Effector memory CD4-positive, alpha-beta T cell (primary cell): ENCODE measurements around the gene NALF2.
A peak's percentile ranks its signal among the peaks of the same experiment; 100 is the strongest.

Experiments
- DNase-seq, 3 donors: peaks; one replicate each; pipeline ENCODE4 v3.0.0-alpha.2; 2020
- H3K27ac ChIP-seq: 2 replicates; pipeline ENCODE4 v1.7.0; 2013; ENCODE audit warnings: mild to moderate bottlenecking, low read length, moderate library complexity; ENCODE audit not compliant: insufficient read depth, poor library complexity, severe bottlenecking
- H3K27me3 ChIP-seq: replicated peaks from 2 replicates; pipeline ENCODE4 v1.7.0; 2013; ENCODE audit warnings: mild to moderate bottlenecking, low read length; ENCODE audit not compliant: insufficient read depth, control insufficient read depth, poor library complexity, severe bottlenecking
- H3K36me3 ChIP-seq: 2 replicates; pipeline ENCODE4 v1.7.0; 2013; ENCODE audit warnings: mild to moderate bottlenecking, low read length, moderate library complexity; ENCODE audit not compliant: control insufficient read depth, insufficient read depth
- H3K4me1 ChIP-seq: 2 replicates; pipeline ENCODE4 v1.7.0; 2013; ENCODE audit warnings: low read length, mild to moderate bottlenecking; ENCODE audit not compliant: control insufficient read depth, insufficient read depth, poor library complexity, severe bottlenecking
- H3K4me3 ChIP-seq: 2 replicates; pipeline ENCODE4 v1.7.0; 2013; ENCODE audit warnings: low read length, low read depth, mild to moderate bottlenecking; ENCODE audit not compliant: insufficient read depth, poor library complexity, severe bottlenecking
- H3K9me3 ChIP-seq: 2 replicates; pipeline ENCODE4 v1.7.0; 2013; ENCODE audit warnings: mild to moderate bottlenecking, low read length, moderate library complexity; ENCODE audit not compliant: control insufficient read depth
- total RNA-seq, 3 donors: gene quantifications; one replicate each; lab custom pipeline; 2026; lab: John Stamatoyannopoulos, UW

NALF2 gene
- 0 to 0.19 (median 0) reads per million in 3 donors for total RNA-seq

- no peak for DNase-seq
- Histone ChIP-seq H3K27ac (no peak within 1 kb of the TSS), H3K9me3 (no peaks in the 10 kb centered on the region), H3K4me3 (peak within 1 kb of the TSS; percentile 40), H3K4me1 (peaks cover 4% of the 10 kb centered on the region), H3K36me3 (no peaks in the 10 kb centered on the region), H3K27me3 (no peaks in the 10 kb centered on the region)
Observed at GRCh38 chrX:69503782-69504625, at the start of gene NALF2. TSS of gene NALF2 (plus strand) at chrX:69504326. CDS start at chrX:69505283, 957 bp downstream.

GRCh38 chrX:69457756-69458155 lies 46.4 kb upstream of the NALF2 start:
- Histone ChIP-seq H3K27ac (no peak overlapping the region), H3K27me3 (no peaks in the 10 kb centered on the region), H3K4me1 (no peaks in the 10 kb centered on the region), H3K36me3 (no peaks in the 10 kb centered on the region), H3K4me3 (no peak overlapping the region), H3K9me3 (no peaks in the 10 kb centered on the region)
- no peak for DNase-seq

- no peak for DNase-seq
- no peaks in the 10 kb centered on the region for H3K9me3 ChIP-seq
- no peak overlapping the region for H3K4me3 ChIP-seq
- no peaks in the 10 kb centered on the region for H3K36me3 ChIP-seq
- H3K27me3 ChIP-seq, result no peaks in the 10 kb centered on the region
- no peaks in the 10 kb centered on the region for H3K4me1 ChIP-seq
- no peak overlapping the region for H3K27ac ChIP-seq
Observed at GRCh38 chrX:69466546-69466945, 37.6 kb upstream of the NALF2 start.

GRCh38 chrX:69469975-69470374 lies 34.2 kb upstream of the NALF2 start:
- H3K9me3 ChIP-seq, result no peaks in the 10 kb centered on the region
- no peak for DNase-seq

GRCh38 chrX:69489625-69490024 lies 14.5 kb upstream of the NALF2 start:
- Histone ChIP-seq H3K27ac (no peak overlapping the region), H3K36me3 (no peaks in the 10 kb centered on the region), H3K4me3 (no peak overlapping the region), H3K9me3 (no peaks in the 10 kb centered on the region), H3K4me1 (no peaks in the 10 kb centered on the region), H3K27me3 (no peaks in the 10 kb centered on the region)
- no peak for DNase-seq

More at GRCh38 chrX:69469975-69470374, 34.2 kb upstream of the NALF2 start:
- Histone ChIP-seq H3K27ac (no peak overlapping the region), H3K4me3 (no peak overlapping the region), H3K4me1 (no peaks in the 10 kb centered on the region), H3K27me3 (no peaks in the 10 kb centered on the region), H3K36me3 (no peaks in the 10 kb centered on the region)

GRCh38 chrX:69493193-69493592 lies 10.9 kb upstream of the NALF2 start:
- no peaks in the 10 kb centered on the region for H3K9me3 ChIP-seq
- no peak overlapping the region for H3K4me3 ChIP-seq
- no peaks in the 10 kb centered on the region for H3K36me3 ChIP-seq
- DNase-seq, result no peak
- no peaks in the 10 kb centered on the region for H3K27me3 ChIP-seq
- H3K27ac ChIP-seq, result no peak overlapping the region
- no peaks in the 10 kb centered on the region for H3K4me1 ChIP-seq

GRCh38 chrX:69493766-69494165 lies 10.4 kb upstream of the NALF2 start:
- DNase-seq, result no peak
- H3K27ac ChIP-seq, result no peak overlapping the region
- no peak overlapping the region for H3K4me3 ChIP-seq

GRCh38 chrX:69496183-69496582 lies 7.9 kb upstream of the NALF2 start:
- Histone ChIP-seq H3K27me3 (no peaks in the 10 kb centered on the region), H3K9me3 (no peaks in the 10 kb centered on the region), H3K27ac (no peak overlapping the region), H3K36me3 (no peaks in the 10 kb centered on the region), H3K4me1 (no peaks in the 10 kb centered on the region), H3K4me3 (no peak overlapping the region)
- DNase-seq, result no peak

More at GRCh38 chrX:69493766-69494165, 10.4 kb upstream of the NALF2 start:
- Histone ChIP-seq H3K4me1 (no peaks in the 10 kb centered on the region), H3K36me3 (no peaks in the 10 kb centered on the region), H3K27me3 (no peaks in the 10 kb centered on the region), H3K9me3 (no peaks in the 10 kb centered on the region)

- Histone ChIP-seq H3K4me1 (peaks cover 4% of the 10 kb centered on the region), H3K4me3 (no peak overlapping the region), H3K36me3 (no peaks in the 10 kb centered on the region), H3K9me3 (no peaks in the 10 kb centered on the region), H3K27ac (no peak overlapping the region), H3K27me3 (no peaks in the 10 kb centered on the region)
- no peak for DNase-seq
Observed at GRCh38 chrX:69501429-69501828, 2.7 kb upstream of the NALF2 start.

GRCh38 chrX:69503228-69503781 lies 821 bp upstream of the NALF2 start:
- Histone ChIP-seq H3K9me3 (no peaks in the 10 kb centered on the region), H3K4me1 (peaks cover 4% of the 10 kb centered on the region), H3K27me3 (no peaks in the 10 kb centered on the region), H3K27ac (no peak overlapping the region), H3K36me3 (no peaks in the 10 kb centered on the region), H3K4me3 (no peak overlapping the region)
- no peak for DNase-seq
